Measurements from ENCODE around the gene SNRPD2.

The SNRPD2 gene

GRCh38 chr19:45655073-45655472 is 36.7 kb downstream of the SNRPD2 start:
- no peak for DNase-seq (ENCODE audit: low read depth)

GRCh38 chr19:45653634-45654033 is 38.1 kb downstream of the SNRPD2 start:
- no peak for DNase-seq (ENCODE audit: low read depth)

GRCh38 chr19:45650722-45651121 is 41.0 kb downstream of the SNRPD2 start:
- DNase-seq (ENCODE audit: low read depth): no peak

GRCh38 chr19:45646345-45646698 is 45.4 kb downstream of the SNRPD2 start:
- DNase-seq (ENCODE audit: low read depth): no peak

GRCh38 chr19:45645631-45646344 is 46.0 kb downstream of the SNRPD2 start:
- DNase-seq (ENCODE audit: low read depth): peak; percentile 43

- no peak for DNase-seq (ENCODE audit: low read depth)
Measured at GRCh38 chr19:45645068-45645630, 46.6 kb downstream of the SNRPD2 start.

GRCh38 chr19:45643927-45644771 is 47.6 kb downstream of the SNRPD2 start:
- DNase-seq (ENCODE audit: low read depth): no peak

- DNase-seq (ENCODE audit: low read depth): peak; percentile 93
Measured at GRCh38 chr19:45643024-45643926, 48.5 kb downstream of the SNRPD2 start.

- peak; percentile 53 for DNase-seq (ENCODE audit: low read depth)
Measured at GRCh38 chr19:45641274-45642105, 50.3 kb downstream of the SNRPD2 start.

- no peak for DNase-seq (ENCODE audit: low read depth)
Measured at GRCh38 chr19:45640849-45641273, 50.9 kb downstream of the SNRPD2 start.

GRCh38 chr19:45638930-45639729 is 52.6 kb downstream of the SNRPD2 start, which contains the start of gene EML2:
TSS of gene EML2 (minus strand) at chr19:45639397. CDS start at chr19:45639376, 21 bp downstream.
- DNase-seq (ENCODE audit: low read depth): peak; percentile 28

GRCh38 chr19:45637890-45638667 is 53.7 kb downstream of the SNRPD2 start:
- no peak for DNase-seq (ENCODE audit: low read depth)

Data from stimulated activated CD8-positive, alpha-beta memory T cell treated with anti-CD3 and anti-CD28 coated beads, Interleukin-15, amount 100 ng/mL, for 24 hours (primary cell).